ENCODE results near the gene DSG3.

The DSG3 gene

DNA sequence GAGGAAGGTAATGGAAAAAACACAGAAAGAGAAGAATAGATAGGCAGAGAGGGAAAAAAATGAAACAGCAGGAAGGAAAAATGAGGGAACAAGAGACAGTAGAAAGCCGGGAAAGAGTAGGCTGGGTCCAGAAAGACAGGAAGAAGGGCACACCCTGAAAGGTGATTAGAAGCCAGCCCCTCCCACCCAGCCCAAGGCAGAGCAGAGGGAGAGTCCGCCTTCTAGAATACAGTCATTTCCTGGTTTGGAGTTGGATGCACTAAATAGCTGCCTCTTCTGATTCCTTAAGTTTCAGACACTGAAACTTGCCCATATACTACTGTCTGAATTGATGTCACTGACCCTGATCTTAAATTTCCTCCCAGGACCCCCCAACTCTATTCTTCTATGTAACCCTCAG lies 17.9 kb upstream of the DSG3 start:
- Histone ChIP-seq H3K79me2 (ENCODE audit: insufficient read depth, low read length) (no peaks in the 10 kb centered on the region), H3K27me3 (ENCODE audit: insufficient read depth, low read length, poor library complexity, severe bottlenecking) (no peaks in the 10 kb centered on the region), H3K4me2 (ENCODE audit: low read depth, low read length, poor library complexity, severe bottlenecking) (no peak overlapping the region), H3K36me3 (ENCODE audit: insufficient read depth, low read length) (no peaks in the 10 kb centered on the region), H3K9ac (ENCODE audit: low read depth, low read length, poor library complexity, severe bottlenecking) (no peak overlapping the region), H3K4me1 (ENCODE audit: insufficient read depth, low read length, poor library complexity, severe bottlenecking) (no peaks in the 10 kb centered on the region), H3K9me3 (ENCODE audit: insufficient read depth, low read depth, low read length) (0 out of 2 replicates have a peak, but pooled peaks cover 3% of the 10 kb centered on the region), H4K20me1 (ENCODE audit: insufficient read depth, low read length, poor library complexity, severe bottlenecking) (no peaks in the 10 kb centered on the region), H3K4me3 (ENCODE audit: low read length, poor library complexity, severe bottlenecking) (no peak overlapping the region), H3F3A (ENCODE audit: low read depth) (no peaks in the 10 kb centered on the region), H3K9me2 (replicated peaks; ENCODE audit: low read depth, low read length) (no peaks in the 10 kb centered on the region), H2AFZ (ENCODE audit: low read length) (no peak overlapping the region)
- TF ChIP-seq EZH2phosphoT487 (IDR thresholded peaks at IDR 0.05; ENCODE audit: borderline replicate concordance) = no peak
- TF ChIP-seq CTCF (conservative IDR thresholded peaks at IDR 0.05; ENCODE audit: low read length) = no peak

DNA sequence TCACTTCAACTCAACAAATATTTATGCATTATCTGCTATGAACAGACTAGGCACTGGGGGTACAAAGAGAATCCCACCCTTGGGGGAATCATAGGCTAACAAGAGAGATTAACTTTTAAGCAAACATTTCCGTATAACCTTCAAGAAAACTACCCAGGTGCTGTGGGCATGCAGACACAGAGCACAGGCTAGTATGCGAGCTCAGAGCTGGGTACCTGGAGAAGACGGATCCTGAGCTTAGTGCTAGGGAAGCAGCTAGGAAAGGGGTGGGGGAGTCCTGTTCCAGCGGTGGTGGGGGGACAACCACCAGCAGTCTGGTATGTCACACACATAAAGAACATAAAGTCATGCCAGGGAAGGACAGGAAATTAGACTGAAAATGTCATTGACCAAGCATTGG lies 17.5 kb upstream of the DSG3 start:
- Histone ChIP-seq H3K4me3 (ENCODE audit: low read length, poor library complexity, severe bottlenecking) (no peak overlapping the region), H3K79me2 (ENCODE audit: insufficient read depth, low read length) (no peaks in the 10 kb centered on the region), H2AFZ (ENCODE audit: low read length) (no peak overlapping the region), H3K9me2 (replicated peaks; ENCODE audit: low read depth, low read length) (no peaks in the 10 kb centered on the region), H4K20me1 (ENCODE audit: insufficient read depth, low read length, poor library complexity, severe bottlenecking) (no peaks in the 10 kb centered on the region), H3K27me3 (ENCODE audit: insufficient read depth, low read length, poor library complexity, severe bottlenecking) (no peaks in the 10 kb centered on the region), H3F3A (ENCODE audit: low read depth) (no peaks in the 10 kb centered on the region), H3K4me2 (ENCODE audit: low read depth, low read length, poor library complexity, severe bottlenecking) (no peak overlapping the region), H3K36me3 (ENCODE audit: insufficient read depth, low read length) (no peaks in the 10 kb centered on the region), H3K9me3 (ENCODE audit: insufficient read depth, low read depth, low read length) (0 out of 2 replicates have a peak, but pooled peaks cover 3% of the 10 kb centered on the region), H3K4me1 (ENCODE audit: insufficient read depth, low read length, poor library complexity, severe bottlenecking) (no peaks in the 10 kb centered on the region), H3K9ac (ENCODE audit: low read depth, low read length, poor library complexity, severe bottlenecking) (no peak overlapping the region)
- TF ChIP-seq CTCF (conservative IDR thresholded peaks at IDR 0.05; ENCODE audit: low read length) (no peak), EZH2phosphoT487 (IDR thresholded peaks at IDR 0.05; ENCODE audit: borderline replicate concordance) (no peak)

DNA sequence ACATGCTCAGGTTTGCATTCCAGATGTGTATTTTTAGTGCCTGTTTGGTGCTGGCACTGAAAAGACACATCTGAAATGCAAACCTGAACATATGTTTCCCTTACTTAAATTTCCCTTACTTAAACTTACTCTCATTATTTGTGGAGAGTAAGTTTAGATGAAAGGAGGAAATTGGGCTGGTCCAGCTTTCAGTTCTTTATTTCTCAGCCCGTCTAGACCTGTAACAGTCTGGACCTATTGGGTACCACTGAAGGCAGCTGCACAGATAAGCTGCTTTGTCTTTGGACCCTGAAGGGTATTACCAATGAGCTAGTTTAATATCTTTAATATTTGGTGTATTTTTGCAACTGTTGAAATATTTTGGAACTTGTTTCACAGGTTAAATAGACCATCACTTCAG lies 17.0 kb upstream of the DSG3 start:
- Histone ChIP-seq H3K4me3 (ENCODE audit: low read length, poor library complexity, severe bottlenecking) (no peak overlapping the region), H3K9ac (ENCODE audit: low read depth, low read length, poor library complexity, severe bottlenecking) (no peak overlapping the region), H3F3A (ENCODE audit: low read depth) (no peaks in the 10 kb centered on the region), H3K9me3 (ENCODE audit: insufficient read depth, low read depth, low read length) (0 out of 2 replicates have a peak, but pooled peaks cover 3% of the 10 kb centered on the region), H3K27me3 (ENCODE audit: insufficient read depth, low read length, poor library complexity, severe bottlenecking) (no peaks in the 10 kb centered on the region), H3K79me2 (ENCODE audit: insufficient read depth, low read length) (no peaks in the 10 kb centered on the region), H4K20me1 (ENCODE audit: insufficient read depth, low read length, poor library complexity, severe bottlenecking) (no peaks in the 10 kb centered on the region), H2AFZ (ENCODE audit: low read length) (no peak overlapping the region), H3K9me2 (replicated peaks; ENCODE audit: low read depth, low read length) (no peaks in the 10 kb centered on the region), H3K4me1 (ENCODE audit: insufficient read depth, low read length, poor library complexity, severe bottlenecking) (no peaks in the 10 kb centered on the region), H3K36me3 (ENCODE audit: insufficient read depth, low read length) (no peaks in the 10 kb centered on the region), H3K4me2 (ENCODE audit: low read depth, low read length, poor library complexity, severe bottlenecking) (no peak overlapping the region)
- no peak for TF ChIP-seq CTCF (conservative IDR thresholded peaks at IDR 0.05; ENCODE audit: low read length)
- TF ChIP-seq EZH2phosphoT487 (IDR thresholded peaks at IDR 0.05; ENCODE audit: borderline replicate concordance) = no peak

Measured in Loucy (cell line).